Stimulated activated CD8-positive, alpha-beta memory T cell treated with anti-CD3 and anti-CD28 coated beads, Interleukin-7, amount 100 ng/mL, for 48 hours (primary cell): ENCODE measurements around the gene TRIM41.
"Not testable (repeated sequence)": the region's sequence is repeated elsewhere in the genome, so short reads cannot be mapped to it uniquely, and the experiment has no call there.

ENCODE experiments used
- DNase-seq, 2 donors: peaks; one replicate each; pipeline ENCODE4 v3.0.0-alpha.2; 2020; ENCODE audit warnings: low read depth in 1 of 2; ENCODE audit errors: extremely low read depth in 1 of 2

TRIM41 gene

DNA sequence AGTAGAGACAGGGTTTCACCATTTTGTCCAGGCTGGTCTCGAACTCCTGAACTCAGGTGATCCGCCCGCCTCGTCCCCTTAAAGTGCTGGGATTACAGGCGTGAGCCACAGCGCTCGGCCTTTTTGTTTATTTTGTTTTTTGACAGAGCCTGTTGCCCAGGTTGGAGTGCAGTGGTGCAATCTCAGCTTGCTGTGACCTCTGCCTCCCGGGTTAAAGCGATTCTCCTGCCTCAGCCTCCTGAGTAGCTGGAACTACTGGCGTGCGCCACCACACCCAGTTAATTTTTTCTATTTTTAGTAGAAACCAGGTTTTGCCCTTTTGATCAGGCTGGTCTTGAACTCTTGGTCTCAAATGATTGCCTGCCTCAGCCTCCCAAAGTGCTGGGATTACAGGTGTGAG, 12.9 kb upstream of the TRIM41 start:
- DNase-seq = not testable (repeated sequence)

- DNase-seq = not testable (repeated sequence)
These were observed 12.4 kb upstream of the TRIM41 start for GRCh38 chr5:181210698-181211097.

DNA sequence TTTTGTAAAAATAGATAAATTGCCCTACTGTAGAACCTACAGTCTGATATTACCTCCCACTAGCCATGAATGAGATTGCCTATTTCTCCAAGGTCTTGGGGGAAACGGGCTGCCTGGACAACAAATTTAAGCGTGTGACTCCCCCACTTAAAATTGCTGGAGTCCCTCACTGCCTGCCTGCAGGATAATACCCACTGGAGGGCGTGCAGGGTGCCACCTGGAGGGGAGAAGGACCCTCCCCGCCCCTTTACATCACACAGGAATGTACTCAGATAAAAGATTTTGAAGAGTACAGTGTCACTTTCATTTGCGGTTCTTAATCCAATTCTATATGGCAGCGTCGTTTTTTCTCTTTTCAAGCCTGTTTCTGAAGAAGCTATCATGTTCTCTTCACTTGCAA, 11.9 kb upstream of the TRIM41 start:
- DNase-seq = no peak

GRCh38 chr5:181212080-181212479, 11.0 kb upstream of the TRIM41 start:
- no peak for DNase-seq

- DNase-seq = no peak
These were observed 10.1 kb upstream of the TRIM41 start for GRCh38 chr5:181212934-181213333.

DNA sequence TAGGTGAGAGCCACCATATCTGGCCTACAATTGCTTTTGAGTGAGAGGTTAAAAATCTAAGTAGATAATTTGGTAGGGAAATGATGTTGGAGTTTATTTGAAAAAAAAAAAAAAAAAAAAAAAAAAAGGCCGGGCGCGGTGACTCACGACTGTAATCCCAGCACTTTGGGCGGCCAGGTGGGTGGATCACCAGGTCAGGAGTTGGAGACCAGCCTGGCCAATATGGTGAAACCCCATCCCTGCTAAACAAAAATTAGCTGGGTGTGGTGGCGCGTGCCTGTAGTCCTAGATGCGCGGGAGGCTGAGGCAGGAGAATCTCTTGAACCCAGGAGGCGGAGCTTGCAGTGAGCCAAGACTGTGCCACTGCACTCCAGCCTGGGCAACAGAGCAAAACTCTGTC, 8.8 kb upstream of the TRIM41 start:
- not testable (repeated sequence) for DNase-seq

GRCh38 chr5:181215997-181216989, 6.8 kb upstream of the TRIM41 start:
- DNase-seq = no peak

DNA sequence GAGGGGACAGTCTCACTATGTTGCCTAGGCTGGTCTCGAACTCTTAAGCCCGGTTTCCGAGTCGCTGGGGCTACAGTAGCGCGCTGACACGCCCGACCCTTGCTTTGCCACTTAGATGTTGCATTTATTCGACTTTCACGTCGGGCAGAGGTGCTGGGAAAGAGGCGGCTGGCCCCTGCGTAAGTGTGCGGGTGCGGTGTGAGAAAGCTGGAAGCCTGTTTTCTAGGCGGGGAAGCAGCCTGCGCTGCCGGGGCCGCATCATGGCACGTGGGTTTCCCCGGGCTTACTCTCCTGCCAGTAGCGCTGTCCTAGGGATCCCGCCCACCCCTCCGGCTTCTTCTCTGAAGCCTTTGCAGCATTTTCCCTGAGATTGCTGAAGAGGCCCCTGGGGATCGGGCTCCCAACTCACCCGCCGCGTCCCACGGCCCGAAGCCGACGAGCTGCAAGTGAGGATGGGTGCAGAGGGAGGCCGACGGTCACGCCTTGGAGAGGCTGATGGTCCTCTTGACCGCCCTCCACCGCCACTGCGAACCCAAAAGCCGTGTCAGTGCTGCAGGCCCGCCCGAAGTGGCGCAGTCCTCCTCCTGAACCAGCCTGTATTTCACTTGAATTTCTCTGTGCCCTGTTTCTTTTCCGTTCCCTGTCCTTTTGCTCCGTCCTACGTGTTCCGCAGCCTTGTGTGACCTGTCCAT, 5.8 kb upstream of the TRIM41 start:
- peak in 1 of 2 donors; percentile 43 for DNase-seq

DNA sequence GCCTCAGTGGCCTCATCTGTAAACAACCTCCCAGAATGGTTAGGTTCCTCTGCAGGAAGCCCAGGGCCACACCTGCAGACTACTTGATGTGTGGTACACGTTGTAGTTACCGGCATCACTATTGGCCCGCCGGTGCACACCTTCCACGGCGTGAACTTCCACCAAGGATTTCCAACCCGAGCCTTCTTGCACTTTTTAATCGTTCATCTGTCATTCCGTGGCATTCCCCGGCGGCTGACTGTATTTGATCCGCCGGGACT, 5.3 kb upstream of the TRIM41 start:
- no peak for DNase-seq

- DNase-seq = no peak
These were observed 4.3 kb upstream of the TRIM41 start for GRCh38 chr5:181218795-181219124.

- DNase-seq = no peak
These were observed 3.6 kb upstream of the TRIM41 start for GRCh38 chr5:181219262-181220177.

DNA sequence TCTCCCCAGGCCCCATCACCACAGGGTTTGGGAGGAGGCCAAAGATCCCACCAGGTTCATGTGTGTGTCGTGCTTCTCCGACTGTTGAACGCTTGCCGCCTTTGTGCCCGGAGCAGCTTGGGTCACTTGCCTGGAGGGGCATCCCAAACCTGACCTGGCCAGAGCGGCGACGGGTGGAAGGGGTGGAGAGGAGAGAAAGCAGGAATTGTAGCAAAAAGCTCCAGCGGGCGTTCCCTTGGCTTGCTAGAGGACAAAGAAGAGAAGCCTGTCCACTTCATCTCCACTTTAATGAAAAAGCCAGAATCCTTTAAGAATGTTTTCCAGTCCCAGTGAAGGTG, 2.9 kb upstream of the TRIM41 start:
- no peak for DNase-seq

DNA sequence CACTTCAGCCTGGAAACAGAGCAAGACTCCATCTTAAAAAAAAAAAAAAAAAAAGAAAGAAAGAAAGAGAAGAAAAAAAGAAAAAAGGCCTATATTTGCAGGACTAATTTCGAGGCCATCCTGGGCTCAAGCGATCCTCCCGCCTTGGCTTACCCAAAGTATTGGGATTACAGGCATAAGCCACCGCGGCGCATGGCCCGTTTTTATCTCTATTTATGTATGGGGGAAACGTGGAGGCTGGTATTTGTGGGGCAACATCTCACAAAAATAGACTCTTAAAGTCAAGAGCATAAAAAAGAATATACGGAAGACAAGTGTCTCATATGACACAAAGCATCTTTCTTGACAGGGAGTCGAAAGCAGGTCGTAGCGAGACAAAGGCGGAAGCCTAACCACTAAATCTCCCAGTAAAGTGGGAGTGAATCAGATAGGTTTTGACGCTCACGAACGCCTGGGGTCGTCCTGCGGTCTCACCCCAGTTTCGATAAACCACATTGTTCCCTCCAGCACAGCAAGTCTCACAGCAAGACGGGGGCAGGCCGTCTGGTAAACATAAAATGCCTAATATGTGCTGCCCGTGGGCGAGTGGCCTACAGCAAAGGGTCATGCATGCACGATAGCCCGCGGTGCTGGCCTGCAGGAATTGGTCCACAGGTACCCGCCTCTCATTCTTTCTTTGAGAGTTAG, 1.8 kb upstream of the TRIM41 start:
- peak in 1 of 2 donors; percentile 56 for DNase-seq

GRCh38 chr5:181221792-181222629, 1.1 kb upstream of the TRIM41 start:
- DNase-seq = peak; percentile 89 to 91

DNA sequence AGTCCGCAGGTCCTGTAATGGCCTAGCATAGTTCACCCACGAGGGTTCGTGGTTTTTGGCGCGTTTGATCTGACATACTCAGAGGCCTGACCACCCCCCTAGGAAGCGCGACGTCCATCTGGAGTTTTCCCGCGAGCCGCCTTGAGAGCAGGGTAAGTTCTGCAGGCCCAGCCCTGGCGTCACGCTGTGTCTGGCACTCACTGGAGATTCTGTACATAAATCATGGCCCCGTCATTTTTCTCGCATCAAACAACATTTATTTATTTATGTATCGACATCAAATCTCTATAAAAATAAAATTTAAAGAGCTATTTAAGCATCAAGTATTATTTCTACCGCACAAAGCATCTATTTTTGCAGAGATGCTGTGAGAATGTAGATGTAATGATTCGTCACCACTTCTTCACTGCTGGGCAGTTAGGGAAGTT, 437 bp upstream of the TRIM41 start:
- DNase-seq = no peak

GRCh38 chr5:181223729-181224389, 778 bp downstream of the TRIM41 start:
- no peak for DNase-seq

DNA sequence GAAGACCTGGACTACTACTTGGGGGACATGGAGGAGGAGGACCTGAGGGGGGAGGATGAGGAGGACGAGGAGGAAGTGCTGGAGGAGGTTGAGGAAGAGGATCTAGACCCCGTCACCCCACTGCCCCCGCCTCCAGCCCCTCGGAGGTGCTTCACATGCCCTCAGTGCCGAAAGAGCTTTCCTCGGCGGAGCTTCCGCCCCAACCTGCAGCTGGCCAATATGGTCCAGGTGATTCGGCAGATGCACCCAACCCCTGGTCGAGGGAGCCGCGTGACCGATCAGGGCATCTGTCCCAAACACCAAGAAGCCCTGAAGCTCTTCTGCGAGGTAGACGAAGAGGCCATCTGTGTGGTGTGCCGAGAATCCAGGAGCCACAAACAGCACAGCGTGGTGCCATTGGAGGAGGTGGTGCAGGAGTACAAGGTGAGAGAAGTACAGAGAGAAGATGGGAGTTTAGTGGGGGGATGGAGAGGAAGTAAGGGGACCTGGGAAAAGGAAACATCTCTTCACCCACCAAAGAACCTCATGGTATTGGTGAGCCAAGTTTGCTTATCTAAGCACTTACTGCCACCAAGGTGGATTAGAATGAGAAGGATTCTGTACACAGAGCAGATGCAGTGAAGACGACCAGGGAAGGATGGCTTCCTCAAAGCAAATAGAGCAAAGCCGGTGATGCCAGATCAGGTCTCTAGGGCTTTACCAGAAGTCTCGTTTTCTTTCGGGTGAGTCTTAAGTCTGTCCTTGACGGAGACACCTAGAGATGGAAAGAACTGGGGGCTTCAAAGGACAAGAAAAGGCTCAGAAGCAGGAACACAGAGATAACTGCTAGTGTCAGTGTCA, 1.5 kb downstream of the TRIM41 start:
- no peak for DNase-seq

DNA sequence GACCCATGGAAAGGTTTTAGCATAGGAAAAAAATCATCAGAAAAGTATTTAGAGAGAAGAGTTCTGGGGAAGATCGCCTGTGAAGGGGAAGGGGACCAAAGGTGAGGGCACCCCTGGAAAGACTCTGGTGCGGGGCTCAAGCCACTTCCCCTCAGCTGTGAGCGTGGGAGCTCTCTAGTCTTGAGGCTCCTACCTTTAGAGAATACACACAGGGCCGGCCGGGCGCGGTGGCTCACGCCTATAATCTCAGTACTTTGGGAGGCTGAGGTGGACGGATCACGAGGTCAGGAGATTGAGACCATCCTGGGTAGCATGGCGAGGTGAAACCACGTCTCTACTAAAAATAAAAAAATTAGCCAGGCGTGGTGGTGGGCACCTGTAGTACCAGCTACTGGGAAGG, 6.9 kb downstream of the TRIM41 start:
- no peak for DNase-seq

GRCh38 chr5:181230551-181230950, 7.5 kb downstream of the TRIM41 start:
- no peak for DNase-seq
